Islet precursor cell (in vitro differentiated cells): ENCODE results near the gene NDP.

Source experiments
- DNase-seq: peaks from one replicate; pipeline ENCODE4 v3.0.0-alpha.2; 2018

NDP gene, protein sequence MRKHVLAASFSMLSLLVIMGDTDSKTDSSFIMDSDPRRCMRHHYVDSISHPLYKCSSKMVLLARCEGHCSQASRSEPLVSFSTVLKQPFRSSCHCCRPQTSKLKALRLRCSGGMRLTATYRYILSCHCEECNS

DNA sequence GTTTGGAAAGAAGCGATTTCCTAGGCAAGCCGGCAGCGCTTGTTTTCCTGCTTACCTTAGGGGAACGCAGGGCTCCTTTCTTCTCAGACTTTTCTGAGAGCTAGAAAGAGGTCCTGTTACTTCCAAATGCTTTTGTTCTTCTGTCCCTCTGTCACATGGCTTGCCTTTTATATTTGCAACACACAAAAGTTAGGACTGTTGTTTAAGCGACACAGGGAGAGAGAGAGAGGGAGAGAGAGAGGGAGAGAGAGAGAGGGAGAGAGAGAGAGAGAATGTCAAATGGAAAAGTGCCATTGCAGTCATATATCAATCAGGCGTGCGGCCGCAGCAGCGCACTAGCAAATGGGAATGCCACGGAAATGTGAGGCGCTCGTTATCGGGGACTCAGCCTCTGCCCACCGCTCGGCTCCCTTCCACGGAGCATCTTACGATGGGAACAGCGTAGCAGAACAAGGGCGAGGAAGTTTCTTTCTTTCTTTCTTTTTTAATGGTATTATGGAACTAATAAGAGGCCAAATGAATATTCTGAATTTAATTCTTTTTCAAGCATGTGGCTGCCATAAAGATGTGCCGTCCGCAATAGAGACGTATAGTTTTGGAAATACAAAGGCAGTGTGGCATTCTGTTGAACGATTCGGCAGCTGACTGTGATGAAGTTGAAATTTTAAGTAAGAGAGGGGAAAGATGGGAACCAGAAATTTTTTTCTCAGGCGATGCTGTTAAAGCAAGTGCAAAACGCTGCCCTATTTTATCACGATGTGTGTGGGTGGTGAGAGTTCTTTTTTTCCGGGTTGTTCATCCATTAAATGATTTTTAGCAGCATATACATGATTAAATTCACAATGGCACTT, at the start of gene NDP:
Gene NDP (minus strand): TSS at position 142 of the 851 bp plus-strand sequence. CDS start 14,745 bp downstream, outside the sequence.
- no peak for DNase-seq

DNA sequence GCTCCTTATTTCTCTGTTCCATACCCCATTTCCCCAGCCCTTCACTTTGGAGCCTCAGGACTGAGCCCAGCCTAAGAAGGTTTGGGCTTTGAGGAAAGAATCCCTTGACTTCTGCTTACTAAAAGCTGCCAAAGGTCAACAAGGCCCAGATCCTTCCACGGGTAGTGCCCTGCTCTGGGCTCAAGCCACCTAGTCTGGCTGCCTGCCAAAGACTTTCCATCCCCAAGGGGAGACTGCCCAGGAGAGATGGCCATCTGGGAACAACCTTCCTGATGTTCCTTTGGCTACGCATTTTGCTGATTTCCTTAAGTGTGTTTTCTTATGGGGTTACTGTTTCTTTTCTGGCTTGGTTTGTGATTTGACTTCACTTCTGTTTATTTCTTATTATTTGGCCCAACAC, 49.8 kb upstream of the NDP start:
- DNase-seq = no peak

DNA sequence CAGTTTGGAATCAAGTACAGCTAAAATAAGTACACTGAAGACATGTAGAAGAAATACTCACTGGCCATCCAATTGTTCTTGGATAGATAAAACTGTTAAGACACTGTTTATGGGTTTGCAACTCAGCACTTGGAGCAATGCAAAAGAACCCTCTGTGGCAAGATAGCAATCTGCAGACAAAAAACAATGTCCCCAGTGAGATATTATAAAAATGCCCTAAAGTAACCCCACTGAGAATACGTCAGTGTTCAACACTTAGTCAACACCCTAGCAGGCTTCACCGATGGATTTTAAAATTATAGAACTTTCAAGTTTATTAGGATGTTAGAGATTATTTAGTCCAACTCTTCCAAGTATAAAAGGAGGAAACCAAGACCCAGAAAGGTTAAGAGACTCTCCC, 47.5 kb upstream of the NDP start:
- DNase-seq = no peak

DNA sequence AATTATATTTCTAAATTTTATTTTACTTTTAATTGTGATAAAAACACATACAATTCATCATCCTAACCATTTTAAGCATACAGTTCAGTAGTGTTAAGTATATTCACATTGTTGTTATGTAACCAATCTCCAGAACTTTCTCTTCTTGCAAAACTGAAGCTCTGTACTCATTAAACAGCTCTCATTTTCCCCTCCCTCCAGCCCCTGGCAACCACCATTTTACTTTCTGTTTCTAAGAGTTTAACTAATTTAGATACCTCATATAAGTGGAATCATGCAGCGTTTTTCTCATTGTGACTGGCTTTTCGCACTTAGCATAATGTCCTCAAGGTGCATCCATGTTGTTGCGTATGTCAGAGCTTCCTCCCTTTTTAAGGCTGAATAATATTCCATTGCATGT, 46.7 kb upstream of the NDP start:
- DNase-seq = no peak

DNA sequence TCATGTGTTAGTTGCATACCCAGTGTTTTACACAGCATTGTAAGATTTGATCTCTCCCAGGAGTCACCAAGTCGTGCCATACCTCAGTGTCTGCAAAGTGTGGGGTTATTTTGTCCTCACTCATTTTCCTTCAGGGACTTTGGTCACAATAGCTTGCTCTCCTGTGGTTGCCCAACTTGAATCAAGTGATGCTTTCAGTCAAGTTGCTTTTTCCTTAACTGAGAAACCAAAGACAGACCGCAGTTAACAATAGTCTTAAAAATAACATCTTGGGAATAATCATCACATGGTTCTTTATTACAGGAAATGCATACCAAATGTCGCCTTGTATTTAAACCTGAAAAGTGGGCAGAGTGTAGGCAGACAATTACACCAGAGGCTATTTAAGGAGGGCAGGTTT, 44.5 kb upstream of the NDP start:
- DNase-seq = no peak

DNA sequence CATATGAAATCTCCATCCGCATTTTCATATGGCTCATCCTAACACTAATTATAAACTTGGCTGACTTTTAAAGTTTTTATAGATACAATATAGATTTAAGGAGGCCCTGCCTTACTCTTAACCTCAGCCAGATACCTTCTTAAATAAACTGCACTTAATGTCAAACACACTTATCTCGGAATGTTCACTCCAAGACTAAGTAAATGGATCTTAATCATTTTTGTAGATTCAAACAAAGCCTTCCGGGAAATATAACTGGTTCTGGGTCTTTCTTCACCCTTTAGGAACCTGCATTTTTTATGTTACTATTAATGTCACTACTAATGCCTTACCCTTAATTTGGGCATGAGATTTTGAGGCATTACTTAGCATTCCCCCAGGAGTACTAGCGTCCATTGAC, 43.7 kb upstream of the NDP start:
- no peak for DNase-seq

DNA sequence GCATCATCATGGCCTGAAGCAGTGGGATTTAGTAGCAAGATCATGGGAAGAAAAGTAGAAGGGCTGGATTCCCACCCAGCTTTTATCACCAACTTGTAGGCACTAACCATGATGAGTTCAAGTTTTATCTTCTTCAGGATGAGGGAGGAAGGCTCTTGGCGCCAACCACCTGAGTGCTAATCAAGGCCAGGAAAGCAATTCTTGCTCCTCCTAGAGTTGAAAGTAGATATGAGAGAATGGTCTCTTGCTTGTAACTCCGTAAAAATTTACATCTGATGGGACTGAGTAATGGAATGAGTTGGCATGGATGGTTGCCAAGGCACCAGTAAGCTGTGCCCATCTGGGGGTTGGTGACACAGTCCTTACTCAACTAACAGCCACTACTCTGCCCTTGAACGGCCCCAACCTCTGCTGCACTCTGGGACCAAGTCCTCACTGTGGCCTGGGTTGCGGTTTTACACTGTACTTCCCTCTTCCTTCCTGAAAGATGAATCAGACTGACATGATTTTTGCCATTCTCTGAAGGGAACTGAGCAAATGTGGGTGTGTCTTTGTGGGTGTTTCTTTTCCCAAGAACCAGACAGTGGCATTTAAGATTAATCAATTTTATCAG, 39.4 kb upstream of the NDP start:
- DNase-seq = no peak

DNA sequence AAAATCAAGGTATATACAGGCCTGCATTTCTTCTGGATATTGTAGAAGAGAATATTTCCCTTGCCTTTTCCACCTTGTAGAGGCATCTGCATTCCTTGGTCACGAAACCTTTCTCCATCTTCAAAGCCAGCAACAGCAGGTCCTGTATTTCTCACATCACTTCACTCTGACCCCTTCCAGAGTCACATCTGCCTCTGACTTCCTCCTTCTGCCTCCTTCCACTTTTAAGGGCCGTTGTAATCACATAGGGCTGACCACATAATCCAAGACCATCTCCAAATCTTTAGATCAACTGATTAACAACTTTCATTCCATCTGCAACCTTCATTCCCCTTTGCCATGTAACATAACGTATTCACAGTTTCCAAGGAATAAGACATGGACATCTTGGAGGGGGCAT, 38.3 kb upstream of the NDP start:
- no peak for DNase-seq

DNA sequence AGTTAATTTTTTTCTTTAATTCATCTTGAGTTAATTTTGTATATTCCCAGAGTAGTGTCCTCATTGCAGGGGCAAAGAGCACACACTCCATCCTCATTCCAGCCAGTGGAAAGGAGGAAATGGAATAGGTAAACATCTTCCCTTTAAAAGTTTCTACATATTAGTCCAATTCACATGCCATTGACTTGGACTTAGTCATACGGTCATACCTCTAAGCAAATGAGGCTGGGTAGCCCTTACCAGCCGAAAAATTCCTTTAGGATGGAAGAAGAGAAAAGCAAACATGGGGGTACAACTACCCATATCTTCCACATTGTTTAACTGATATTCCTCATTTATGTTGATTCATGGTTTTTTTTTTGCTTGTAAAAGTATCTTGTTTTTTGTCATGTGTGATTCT, 37.4 kb upstream of the NDP start:
- DNase-seq = no peak

DNA sequence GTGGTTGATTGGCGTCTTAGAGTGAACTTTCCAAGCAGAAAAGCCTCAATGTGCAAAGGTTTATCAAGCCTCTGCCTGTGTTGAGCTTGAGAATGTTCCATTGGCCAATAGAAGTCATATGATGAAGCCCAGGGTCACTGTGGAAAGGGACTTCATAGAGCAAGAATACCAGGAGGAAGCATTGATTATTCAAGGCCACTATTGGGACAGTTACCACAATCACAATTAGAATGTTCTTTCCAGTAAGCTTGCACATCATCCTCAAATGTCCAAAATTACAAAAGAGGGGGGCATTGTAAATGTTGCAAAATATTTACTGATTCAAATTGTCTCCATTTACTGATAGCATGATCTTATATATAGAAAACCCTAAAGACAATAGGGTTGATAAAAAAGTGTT, 32.9 kb upstream of the NDP start:
- DNase-seq = no peak

DNA sequence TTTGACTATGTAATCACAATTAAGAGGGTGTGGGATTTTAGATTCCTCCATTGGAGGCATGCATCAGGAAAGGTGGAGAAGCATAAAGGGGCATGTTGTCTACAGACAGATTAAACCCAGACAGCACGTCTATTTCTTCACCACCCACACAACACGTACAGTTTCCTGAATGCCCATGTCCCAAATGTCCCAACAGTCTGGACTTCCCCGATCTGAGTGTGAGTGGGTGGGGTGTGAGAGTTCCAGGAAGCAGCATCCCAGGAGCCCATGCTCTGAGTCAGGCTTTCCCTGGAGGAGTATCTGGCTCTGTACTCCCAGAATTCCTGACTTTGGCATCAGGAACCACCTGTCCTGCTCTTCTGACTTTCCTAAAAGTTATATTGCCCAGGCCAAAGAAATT, 30.8 kb upstream of the NDP start:
- DNase-seq = no peak

DNA sequence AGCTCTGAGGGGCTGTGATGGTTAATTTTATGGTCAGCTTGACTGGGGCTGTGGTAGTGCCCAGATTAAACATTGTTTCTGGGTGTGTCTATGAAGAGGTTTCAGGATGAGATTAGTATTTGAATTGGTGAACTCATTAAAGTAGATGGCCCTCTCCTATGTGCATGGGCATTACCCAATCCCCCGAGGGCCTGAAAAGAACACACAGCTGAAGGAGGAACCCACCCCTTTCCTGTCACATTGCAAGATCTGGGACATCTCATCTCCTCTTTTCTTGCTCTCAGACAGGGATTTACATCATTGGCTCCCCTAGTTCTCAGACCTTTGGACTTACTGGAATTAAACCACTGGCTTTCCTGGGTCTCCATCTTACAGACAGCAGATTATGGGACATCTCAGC, 29.4 kb upstream of the NDP start:
- DNase-seq = no peak

DNA sequence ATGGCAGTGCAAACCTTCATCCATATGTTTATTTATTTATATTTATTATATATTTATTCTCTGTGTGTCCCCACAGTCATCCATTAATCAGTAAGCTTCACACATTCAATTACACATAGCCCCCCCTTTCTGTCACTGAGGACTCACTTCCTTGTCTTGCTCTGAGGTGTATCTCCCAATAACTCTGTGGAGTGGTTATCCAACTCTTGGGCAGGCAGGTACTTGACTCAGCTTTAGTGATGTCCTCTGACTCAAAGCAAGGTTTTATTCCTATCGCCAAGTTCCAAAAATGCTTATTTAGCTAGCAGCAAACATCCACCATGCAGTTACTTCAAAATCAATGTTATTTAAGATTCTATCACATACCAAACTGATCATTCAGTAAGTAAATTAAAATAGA, 25.2 kb upstream of the NDP start:
- no peak for DNase-seq

DNA sequence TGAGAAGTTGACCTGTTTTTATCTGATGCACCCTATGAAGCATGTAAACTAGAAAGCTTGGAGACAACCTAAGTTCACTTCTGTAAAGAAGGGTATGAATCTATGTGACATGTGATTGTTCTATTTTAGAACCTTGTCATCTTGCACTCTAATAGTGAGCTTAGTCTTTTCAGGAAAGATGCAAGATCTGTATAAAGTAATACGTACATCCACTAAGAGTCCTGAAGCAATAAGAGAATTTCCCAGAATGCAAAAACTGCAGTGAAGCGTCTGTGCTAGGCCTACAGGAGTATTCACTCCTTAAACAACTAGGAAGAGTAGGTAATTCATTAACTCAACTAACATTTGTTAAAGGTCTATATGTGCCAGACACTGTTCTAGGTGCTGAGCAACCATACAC, 23.3 kb upstream of the NDP start:
- no peak for DNase-seq

DNA sequence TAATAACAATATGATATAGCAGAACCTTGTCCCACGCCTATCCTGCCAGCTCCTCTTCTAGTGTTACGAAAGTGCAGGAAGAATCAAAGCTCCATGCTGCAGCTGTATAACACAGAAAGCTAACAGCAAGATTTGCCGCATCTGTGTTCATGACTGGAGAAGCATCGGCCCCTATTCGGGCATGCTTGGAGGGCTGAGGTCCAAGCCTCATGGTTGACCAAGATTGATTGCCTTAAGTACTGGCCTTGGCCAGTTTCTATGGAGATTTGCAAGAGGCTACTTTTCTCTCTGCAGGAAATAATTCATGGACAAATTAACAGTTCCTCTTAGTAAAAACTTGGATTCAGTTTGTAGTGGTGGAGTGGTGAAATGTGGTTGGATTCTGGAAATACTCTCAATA, 12.9 kb upstream of the NDP start:
- no peak for DNase-seq

DNA sequence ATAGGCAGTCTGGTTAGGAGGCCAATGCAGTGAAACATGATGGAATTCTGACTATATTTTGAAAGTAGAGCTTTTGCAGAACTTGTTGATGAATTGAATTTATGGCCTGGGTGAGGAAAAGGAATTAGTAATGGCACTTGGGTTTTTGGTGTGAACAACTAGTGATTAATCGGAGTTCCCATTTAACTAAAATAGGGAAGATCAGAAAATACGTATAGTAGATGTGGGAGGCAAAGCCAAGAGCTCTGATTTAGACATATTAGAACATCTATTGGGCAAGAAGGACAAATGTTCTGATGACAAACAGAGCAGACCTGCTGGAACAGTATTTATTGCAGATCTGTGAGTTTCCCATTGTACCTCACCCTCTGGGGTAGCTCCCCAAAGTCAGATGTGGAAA, 12.3 kb upstream of the NDP start:
- no peak for DNase-seq

DNA sequence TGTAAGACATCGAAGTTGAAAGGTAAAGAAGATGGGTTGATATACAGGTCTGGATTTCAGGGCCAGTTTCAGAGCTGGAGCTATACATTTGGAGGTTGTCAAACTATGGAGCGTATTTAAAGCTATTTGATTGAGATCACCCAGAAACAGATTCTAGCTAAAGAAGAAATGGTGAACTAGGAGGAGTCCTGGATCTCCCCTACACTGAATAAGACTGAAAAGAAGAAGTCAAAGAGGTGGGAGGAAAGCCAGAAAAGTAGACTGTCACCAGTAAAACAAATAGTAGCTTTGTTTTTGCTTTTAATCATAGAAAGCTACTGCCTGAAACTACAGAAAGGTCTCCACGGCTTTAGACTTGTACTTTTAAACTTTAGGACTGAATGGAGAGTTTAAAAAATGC, 5.0 kb upstream of the NDP start:
- DNase-seq = no peak

DNA sequence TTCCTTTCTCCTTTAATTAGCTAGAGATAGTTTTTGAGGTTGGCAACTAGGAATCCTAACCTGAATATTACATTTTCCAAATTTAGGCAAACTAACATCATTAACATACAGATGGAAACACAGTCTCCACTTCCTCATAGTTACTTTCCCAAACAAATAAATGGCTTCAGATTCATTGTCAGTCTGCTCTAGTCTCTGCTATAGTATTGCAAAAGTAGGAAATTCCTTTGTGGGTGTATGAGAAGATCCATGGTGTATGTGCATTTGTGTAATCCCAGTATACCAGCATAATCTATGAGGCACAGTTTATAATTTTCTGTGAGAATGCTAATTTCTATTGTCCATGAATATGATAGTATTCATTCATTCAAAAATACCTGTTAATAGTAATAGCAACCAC, 3.0 kb upstream of the NDP start:
- DNase-seq = no peak

DNA sequence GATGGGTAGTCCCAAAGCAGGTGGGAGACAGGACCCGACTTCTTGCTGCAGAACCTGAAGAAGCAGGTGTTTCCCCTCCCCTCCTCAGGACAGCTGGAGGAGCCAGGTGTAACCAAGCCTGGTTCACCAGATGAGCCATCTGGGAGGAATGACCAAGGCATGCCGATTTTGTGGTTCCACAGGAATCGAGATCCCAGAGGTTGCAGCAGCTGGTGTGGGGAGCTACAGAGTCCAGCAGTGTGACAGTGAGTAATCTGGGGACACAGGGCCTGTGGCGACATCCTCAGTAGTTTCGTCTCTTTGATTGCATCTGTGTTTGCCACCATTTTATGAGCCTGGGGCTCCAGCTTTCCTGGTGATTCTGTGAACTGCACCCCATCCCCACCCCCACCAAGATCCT, 2.6 kb upstream of the NDP start:
- DNase-seq = no peak

DNA sequence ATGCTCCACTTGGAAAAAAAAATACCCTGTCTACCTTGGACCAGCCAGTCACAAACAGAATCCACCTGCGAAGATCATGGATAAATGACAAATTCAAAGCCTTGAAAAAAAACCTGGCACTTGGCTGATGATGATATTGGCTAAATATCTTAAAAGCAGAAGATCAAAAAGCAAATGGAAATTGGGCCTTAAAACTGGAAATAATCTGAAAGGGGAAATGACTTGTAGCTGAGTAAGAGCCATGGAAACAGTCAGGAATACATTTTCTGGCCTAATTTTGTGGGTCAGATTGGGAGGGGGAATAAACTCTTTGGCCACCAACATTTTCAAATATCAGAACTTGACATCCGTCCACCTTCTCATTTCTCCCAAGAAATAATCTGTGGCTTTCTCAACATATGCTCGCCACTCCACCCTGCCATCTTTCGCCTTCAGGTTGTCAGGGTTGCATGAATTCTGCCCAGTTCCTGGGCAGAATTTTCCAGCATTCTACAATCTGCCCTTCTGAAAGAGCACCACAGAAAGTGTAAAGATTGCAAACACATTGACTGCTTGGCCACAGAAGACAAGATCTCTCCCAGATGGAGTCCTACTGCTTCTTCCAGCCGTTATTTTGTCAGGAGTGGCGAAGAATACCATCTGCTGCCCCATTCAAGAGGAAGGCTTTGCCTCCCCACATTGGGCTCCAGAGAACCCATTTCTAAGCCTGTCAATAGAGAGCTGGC, 1.7 kb upstream of the NDP start:
- no peak for DNase-seq

DNA sequence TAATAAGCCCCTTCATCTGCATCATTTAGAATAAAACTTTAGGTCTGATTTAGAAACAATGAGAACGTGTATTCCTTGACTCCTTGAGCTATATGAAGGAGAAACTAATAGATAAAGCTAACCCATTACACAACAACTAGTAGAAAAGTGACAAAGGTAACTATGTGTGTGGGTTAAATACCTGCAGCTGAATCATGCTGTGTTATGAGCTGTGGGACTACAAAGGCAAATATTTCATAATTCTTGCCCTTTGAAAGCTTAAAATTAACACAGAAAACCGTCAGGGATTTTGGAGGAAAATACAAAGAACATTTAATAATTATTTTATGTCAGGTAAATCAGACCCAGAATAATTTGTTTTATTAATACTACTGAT, 898 bp upstream of the NDP start:
- DNase-seq = no peak

DNA sequence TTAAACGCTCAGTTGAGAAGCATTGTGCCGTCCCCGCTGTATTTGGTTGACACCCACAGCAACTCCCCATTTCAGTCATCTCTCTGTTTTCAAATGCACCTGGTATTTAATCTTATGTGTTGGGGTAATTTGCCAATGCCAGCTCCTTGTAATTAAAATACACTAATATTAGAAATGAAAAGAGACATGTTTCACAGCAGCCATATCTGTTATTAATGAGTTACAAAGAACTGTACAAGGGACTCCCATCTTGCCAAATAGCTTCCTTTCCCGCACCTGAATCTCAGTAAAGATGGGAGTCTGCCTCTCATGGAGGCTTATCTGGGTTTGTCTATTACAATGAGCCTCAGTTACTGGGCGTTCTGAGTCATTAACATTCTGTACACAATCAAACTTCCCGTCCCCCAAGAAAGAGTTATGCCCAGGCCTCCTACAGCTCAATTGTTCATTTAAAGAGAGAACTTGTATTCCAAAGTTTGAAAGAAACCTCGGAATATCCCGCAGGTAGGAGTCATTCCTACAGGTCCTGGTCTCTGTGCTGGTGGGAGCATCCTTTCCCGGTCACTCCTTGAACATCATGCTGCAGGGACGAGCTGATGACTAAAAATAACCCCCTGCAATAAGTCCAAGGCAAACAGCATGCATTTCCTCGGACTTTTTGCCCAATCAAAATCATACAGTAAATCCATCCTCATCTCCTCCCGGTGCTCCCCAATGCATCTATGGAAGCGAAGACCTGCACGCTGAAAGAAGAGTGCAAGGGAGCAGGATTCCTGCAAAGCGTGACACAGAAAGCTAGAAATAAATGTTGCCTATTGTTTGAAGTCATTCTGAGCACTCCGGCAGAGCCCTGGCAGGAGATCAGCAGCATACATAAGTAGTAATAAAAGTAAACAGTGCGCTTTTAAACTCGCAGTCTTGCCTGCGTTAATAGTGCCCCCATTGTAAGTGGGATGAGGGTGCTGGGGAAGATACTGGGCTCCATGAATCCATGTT, 926 bp downstream of the NDP start:
- DNase-seq = no peak

DNA sequence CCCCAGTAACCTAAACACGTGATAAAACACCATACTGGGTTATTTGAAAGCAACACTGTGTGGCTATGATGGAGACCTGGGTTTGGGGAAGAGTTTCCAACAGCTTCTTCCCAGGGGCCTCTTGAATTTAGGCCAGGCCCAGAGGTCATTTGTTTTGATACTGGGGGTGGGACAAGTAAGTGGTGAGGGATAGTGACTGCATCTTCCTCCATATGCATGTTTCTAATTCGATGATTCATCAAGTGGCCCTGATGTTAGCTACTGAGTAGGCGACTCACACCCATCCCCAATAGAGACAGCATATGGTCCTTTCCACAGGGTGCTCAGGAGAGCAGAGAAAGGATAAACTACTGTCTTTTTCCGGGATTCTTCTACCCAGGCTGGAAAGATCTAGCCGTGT, 2.7 kb downstream of the NDP start:
- no peak for DNase-seq
